Measurements from ENCODE around the gene PHYHIPL. TPM values are rescaled to one million over a fixed set of nuclear protein-coding genes. Genes with fewer than 3 reads are reported as not detected.

Gene PHYHIPL
- total and polyA plus RNA-seq, 2 experiments from 2014 or later: not detected

DNA sequence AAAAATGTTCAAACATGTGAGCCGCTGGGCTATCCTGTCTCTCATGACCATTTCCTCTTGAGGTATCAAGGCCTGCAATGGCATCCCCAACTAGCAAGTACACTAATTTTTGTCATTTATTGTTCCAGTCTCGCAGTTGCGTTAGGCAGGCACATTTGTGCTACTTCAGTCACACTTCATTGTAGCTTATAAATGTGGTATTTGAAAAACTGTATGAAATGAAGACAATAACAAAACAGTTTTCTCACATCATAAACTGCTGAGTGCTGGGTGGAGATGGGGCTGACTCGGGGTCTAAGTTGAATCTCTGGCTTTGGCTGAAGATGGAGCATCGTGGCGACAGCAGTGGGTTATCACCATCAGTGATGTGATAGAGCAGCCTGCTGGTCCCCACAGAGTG, 93.2 kb downstream of the PHYHIPL start:
- Histone ChIP-seq H3K9ac (no peak overlapping the region), H3K4me2 (ENCODE audit: unreplicated experiment) (no peak overlapping the region), H4K20me1 (ENCODE audit: insufficient read depth) (no peaks in the 10 kb centered on the region), H3K4me1 (ENCODE audit: insufficient read depth) (no peaks in the 10 kb centered on the region), H2AFZ (no peak overlapping the region), H3K36me3 (ENCODE audit: low read depth) (no peaks in the 10 kb centered on the region), H3K9me3 (ENCODE audit: low read depth) (no peaks in the 10 kb centered on the region), H3F3A (ENCODE audit: insufficient read depth) (no peaks in the 10 kb centered on the region), H3K27me3 (replicated peaks; ENCODE audit: insufficient read depth) (no peaks in the 10 kb centered on the region), H3K79me2 (ENCODE audit: insufficient read depth) (no peaks in the 10 kb centered on the region), H3K9me2 (ENCODE audit: insufficient read depth) (no peaks in the 10 kb centered on the region), H3K27ac (no peak overlapping the region), H3K4me3 (no peak overlapping the region)
- WGBS, 2 experiments (ENCODE audit: low coverage in 1 of 2, low lambda C conversion rate in 2 of 2, missing lambda C conversion rate in 2 of 2): 60 to 72% methylated on average over 6 of the region's 6 CpGs
- no peak for TF ChIP-seq EZH2phosphoT487 (IDR thresholded peaks at IDR 0.05; ENCODE audit: insufficient read depth, low read depth)
- TF ChIP-seq EZH2 (IDR thresholded peaks at IDR 0.05; ENCODE audit: insufficient read depth, poor library complexity, severe bottlenecking): no peak
- no peak for DNase-seq
- in situ Hi-C loops (cut with MboI): no loop called here

DNA sequence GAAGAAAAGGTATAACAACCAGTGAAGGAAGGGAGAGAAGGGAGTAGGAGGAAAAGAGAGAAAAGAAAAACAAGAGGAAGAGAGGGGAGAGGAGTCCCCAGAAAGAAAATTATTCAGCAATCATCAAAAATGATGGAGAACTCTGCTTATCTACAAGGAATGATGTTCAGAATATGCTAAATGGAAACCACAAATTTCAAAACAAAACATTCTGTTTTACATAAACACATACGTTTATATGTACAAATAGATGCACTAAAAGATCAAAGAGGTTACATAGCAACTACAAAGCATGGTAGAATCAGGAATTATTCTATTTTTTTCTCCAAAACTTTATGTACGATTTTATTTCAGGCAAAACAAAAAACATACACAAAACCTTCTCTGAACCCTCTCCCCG, 94.0 kb downstream of the PHYHIPL start:
- H3F3A ChIP-seq (ENCODE audit: insufficient read depth): no peaks in the 10 kb centered on the region
- H3K36me3 ChIP-seq (ENCODE audit: low read depth): no peaks in the 10 kb centered on the region
- no peaks in the 10 kb centered on the region for H3K27me3 ChIP-seq (replicated peaks; ENCODE audit: insufficient read depth)
- in situ Hi-C loops (cut with MboI): no loop called here
- no peak overlapping the region for H2AFZ ChIP-seq
- 21 to 38% methylated on average over 3 of the region's 3 CpGs for WGBS, 2 experiments (ENCODE audit: low coverage in 1 of 2, low lambda C conversion rate in 2 of 2, missing lambda C conversion rate in 2 of 2)
- TF ChIP-seq EZH2phosphoT487 (IDR thresholded peaks at IDR 0.05; ENCODE audit: insufficient read depth, low read depth): no peak
- TF ChIP-seq EZH2 (IDR thresholded peaks at IDR 0.05; ENCODE audit: insufficient read depth, poor library complexity, severe bottlenecking): no peak
- no peak overlapping the region for H3K27ac ChIP-seq
- no peaks in the 10 kb centered on the region for H4K20me1 ChIP-seq (ENCODE audit: insufficient read depth)
- no peaks in the 10 kb centered on the region for H3K79me2 ChIP-seq (ENCODE audit: insufficient read depth)
- no peak overlapping the region for H3K9ac ChIP-seq
- no peaks in the 10 kb centered on the region for H3K9me3 ChIP-seq (ENCODE audit: low read depth)
- H3K4me3 ChIP-seq: no peak overlapping the region
- H3K9me2 ChIP-seq (ENCODE audit: insufficient read depth): no peaks in the 10 kb centered on the region
- no peak for DNase-seq
- no peaks in the 10 kb centered on the region for H3K4me1 ChIP-seq (ENCODE audit: insufficient read depth)
- H3K4me2 ChIP-seq (ENCODE audit: unreplicated experiment): no peak overlapping the region

DNA sequence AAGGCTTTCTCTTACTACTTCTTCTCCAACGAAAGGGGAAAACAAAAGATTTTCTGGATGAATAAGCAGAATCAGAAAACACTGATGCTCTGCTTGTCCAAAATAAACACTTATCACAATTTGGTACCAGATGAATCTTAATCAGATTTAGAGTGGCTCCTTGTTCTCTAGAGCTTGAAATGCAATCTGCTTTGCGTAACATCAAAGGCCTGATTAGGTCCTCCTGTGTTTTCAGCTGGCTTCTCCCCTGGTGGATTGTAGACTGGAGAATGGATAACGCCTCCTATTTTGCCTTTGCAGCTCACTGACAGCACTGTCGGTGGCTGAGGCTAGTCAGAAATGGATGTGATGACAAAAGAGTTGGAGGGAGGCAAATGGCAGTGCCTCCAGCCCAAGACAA, 94.7 kb downstream of the PHYHIPL start:
- no peaks in the 10 kb centered on the region for H3K27me3 ChIP-seq (replicated peaks; ENCODE audit: insufficient read depth)
- H3K4me2 ChIP-seq (ENCODE audit: unreplicated experiment): no peak overlapping the region
- 28 to 37% methylated on average over 4 of the region's 4 CpGs for WGBS, 2 experiments (ENCODE audit: low coverage in 1 of 2, low lambda C conversion rate in 2 of 2, missing lambda C conversion rate in 2 of 2)
- no peaks in the 10 kb centered on the region for H4K20me1 ChIP-seq (ENCODE audit: insufficient read depth)
- H3K9me3 ChIP-seq (ENCODE audit: low read depth): no peaks in the 10 kb centered on the region
- no peak overlapping the region for H2AFZ ChIP-seq
- H3K36me3 ChIP-seq (ENCODE audit: low read depth): no peaks in the 10 kb centered on the region
- TF ChIP-seq EZH2phosphoT487 (IDR thresholded peaks at IDR 0.05; ENCODE audit: insufficient read depth, low read depth): no peak
- no peak for TF ChIP-seq EZH2 (IDR thresholded peaks at IDR 0.05; ENCODE audit: insufficient read depth, poor library complexity, severe bottlenecking)
- H3K4me1 ChIP-seq (ENCODE audit: insufficient read depth): no peaks in the 10 kb centered on the region
- no peak overlapping the region for H3K27ac ChIP-seq
- in situ Hi-C loops (cut with MboI): no loop called here
- DNase-seq: no peak
- no peak overlapping the region for H3K9ac ChIP-seq
- H3F3A ChIP-seq (ENCODE audit: insufficient read depth): no peaks in the 10 kb centered on the region
- no peaks in the 10 kb centered on the region for H3K9me2 ChIP-seq (ENCODE audit: insufficient read depth)
- H3K79me2 ChIP-seq (ENCODE audit: insufficient read depth): no peaks in the 10 kb centered on the region
- H3K4me3 ChIP-seq: no peak overlapping the region

DNA sequence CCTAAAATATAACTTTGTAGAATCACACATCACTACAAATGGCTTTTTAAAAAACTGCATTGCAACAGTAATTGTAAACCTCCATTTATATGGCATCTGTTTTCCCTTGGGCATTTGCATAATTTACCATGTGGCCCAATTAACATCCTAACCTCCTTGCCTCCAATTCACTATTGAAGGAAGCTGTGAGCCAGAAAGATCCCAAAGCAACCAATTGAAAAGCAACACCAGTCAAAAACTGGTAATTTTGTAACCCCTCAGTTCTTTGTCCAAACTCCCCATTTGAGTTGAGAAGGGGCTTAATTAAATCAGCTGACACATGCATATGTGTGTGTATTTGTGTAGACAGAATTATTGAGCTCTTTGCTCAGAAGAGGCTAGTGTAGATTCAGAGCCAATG, 95.6 kb downstream of the PHYHIPL start:
- Histone ChIP-seq H2AFZ (no peak overlapping the region), H3K9ac (no peak overlapping the region), H3K4me3 (no peak overlapping the region), H3K4me1 (ENCODE audit: insufficient read depth) (no peaks in the 10 kb centered on the region), H3F3A (ENCODE audit: insufficient read depth) (no peaks in the 10 kb centered on the region), H4K20me1 (ENCODE audit: insufficient read depth) (no peaks in the 10 kb centered on the region), H3K27ac (no peak overlapping the region), H3K9me2 (ENCODE audit: insufficient read depth) (no peaks in the 10 kb centered on the region), H3K27me3 (replicated peaks; ENCODE audit: insufficient read depth) (no peaks in the 10 kb centered on the region), H3K9me3 (ENCODE audit: low read depth) (no peaks in the 10 kb centered on the region), H3K79me2 (ENCODE audit: insufficient read depth) (no peaks in the 10 kb centered on the region), H3K36me3 (ENCODE audit: low read depth) (no peaks in the 10 kb centered on the region), H3K4me2 (ENCODE audit: unreplicated experiment) (no peak overlapping the region)
- no peak for DNase-seq
- in situ Hi-C loops (cut with MboI): no loop called here
- TF ChIP-seq EZH2phosphoT487 (IDR thresholded peaks at IDR 0.05; ENCODE audit: insufficient read depth, low read depth): no peak
- no peak for TF ChIP-seq EZH2 (IDR thresholded peaks at IDR 0.05; ENCODE audit: insufficient read depth, poor library complexity, severe bottlenecking)

DNA sequence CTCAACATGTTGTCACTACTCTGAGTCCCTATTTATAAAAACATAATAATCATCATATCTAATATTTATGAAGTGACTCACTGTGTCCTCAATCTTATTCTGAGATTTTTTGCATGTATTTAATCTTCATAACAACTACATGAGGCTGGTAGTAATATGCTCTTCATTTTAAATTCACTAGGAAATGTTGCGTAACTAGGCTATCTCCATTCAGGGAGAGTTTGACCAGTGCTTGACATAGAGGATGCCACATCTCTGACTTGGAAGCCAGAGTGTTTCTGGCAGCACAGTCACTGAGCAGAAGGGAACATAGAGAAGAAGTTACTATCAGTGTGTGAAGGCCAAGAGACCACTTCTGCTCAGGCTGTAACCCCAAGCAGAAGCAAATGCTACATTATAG, 97.0 kb downstream of the PHYHIPL start:
- in situ Hi-C loops (cut with MboI): no loop called here

More for the DNA sequence above, 97.0 kb downstream of the PHYHIPL start:
- no peaks in the 10 kb centered on the region for H4K20me1 ChIP-seq (ENCODE audit: insufficient read depth)
- no peaks in the 10 kb centered on the region for H3K9me2 ChIP-seq (ENCODE audit: insufficient read depth)
- no peaks in the 10 kb centered on the region for H3F3A ChIP-seq (ENCODE audit: insufficient read depth)
- H3K9me3 ChIP-seq (ENCODE audit: low read depth): no peaks in the 10 kb centered on the region
- no peak overlapping the region for H3K27ac ChIP-seq
- H3K4me3 ChIP-seq: no peak overlapping the region
- H3K79me2 ChIP-seq (ENCODE audit: insufficient read depth): no peaks in the 10 kb centered on the region
- H2AFZ ChIP-seq: no peak overlapping the region
- H3K27me3 ChIP-seq (replicated peaks; ENCODE audit: insufficient read depth): no peaks in the 10 kb centered on the region
- H3K36me3 ChIP-seq (ENCODE audit: low read depth): no peaks in the 10 kb centered on the region
- TF ChIP-seq EZH2phosphoT487 (IDR thresholded peaks at IDR 0.05; ENCODE audit: insufficient read depth, low read depth) (no peak), EZH2 (IDR thresholded peaks at IDR 0.05; ENCODE audit: insufficient read depth, poor library complexity, severe bottlenecking) (no peak)
- DNase-seq: no peak
- 85 to 90% methylated on average over 1 of the region's 1 CpG for WGBS, 2 experiments (ENCODE audit: low coverage in 1 of 2, low lambda C conversion rate in 2 of 2, missing lambda C conversion rate in 2 of 2)
- no peaks in the 10 kb centered on the region for H3K4me1 ChIP-seq (ENCODE audit: insufficient read depth)
- H3K4me2 ChIP-seq (ENCODE audit: unreplicated experiment): no peak overlapping the region
- H3K9ac ChIP-seq: no peak overlapping the region
